ENCODE data around the gene RAD51B. TPM values are rescaled to one million over a fixed set of nuclear protein-coding genes. Genes with fewer than 3 reads are reported as not detected.

The RAD51B gene
- total and polyA plus RNA-seq, 4 donors: 2.5 to 95.0 (median 9.6) TPM

DNA sequence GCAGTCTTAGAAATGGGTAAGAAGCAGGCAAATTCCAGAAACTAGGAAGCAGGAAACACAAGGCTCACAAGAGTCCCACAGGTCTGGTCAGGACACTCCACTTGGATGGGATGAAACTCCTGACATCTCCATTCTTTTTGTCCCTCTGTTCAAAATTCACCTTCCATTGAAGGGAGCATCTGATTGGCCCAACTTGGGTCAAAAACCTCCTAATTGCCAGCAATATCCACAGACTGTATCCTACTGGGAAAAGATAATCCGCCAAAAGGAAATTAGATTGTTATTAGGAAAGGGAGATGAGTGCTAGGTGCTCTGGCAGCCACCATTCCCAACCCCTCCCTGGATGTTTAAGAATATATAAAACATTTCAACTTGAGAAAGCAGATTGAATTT lies 716.4 kb downstream of the RAD51B start:
- no peak for ATAC-seq (ENCODE audit: insufficient read depth, low FRiP score)
- Histone ChIP-seq H3K27ac (ENCODE audit: low read depth in 1 of 2, low read length in 1 of 2) (no peak overlapping the region), H3K9me3 (ENCODE audit: control insufficient read depth in 4 of 4, insufficient read depth in 3 of 4, low read length in 3 of 4) (no peaks in the 10 kb centered on the region), H3K4me3 (no peak overlapping the region), H3K27me3 (ENCODE audit: control insufficient read depth in 3 of 3, insufficient read depth in 3 of 3, low read length in 2 of 3) (no peaks in the 10 kb centered on the region), H3K4me1 (ENCODE audit: control insufficient read depth in 5 of 5, insufficient read depth in 5 of 5, low read length in 5 of 5) (peaks cover 0 to 16% (median 11%) of the 10 kb centered on the region in 5 donors), H3K9ac (ENCODE audit: insufficient read depth in 1 of 2, low read length in 2 of 2) (no peak overlapping the region), H3K36me3 (ENCODE audit: control insufficient read depth in 4 of 4, insufficient read depth in 4 of 4, low read length in 4 of 4) (no peaks in the 10 kb centered on the region)
- no peak for TF ChIP-seq CTCF (IDR thresholded peaks at IDR 0.05; ENCODE audit: control extremely low read depth, extremely low read depth)
- no peak for DNase-seq
- 98 to 100% methylated on average over 1 of the region's 1 CpG for WGBS, 2 donors

GRCh38 chr14:68538639-68539038 lies 719.1 kb downstream of the RAD51B start:
- Histone ChIP-seq H3K4me1 (ENCODE audit: control insufficient read depth in 5 of 5, insufficient read depth in 5 of 5, low read length in 5 of 5) (peaks cover 0 to 21% (median 11%) of the 10 kb centered on the region in 5 donors), H3K27ac (ENCODE audit: low read depth in 1 of 2, low read length in 1 of 2) (no peak overlapping the region), H3K27me3 (ENCODE audit: control insufficient read depth in 3 of 3, insufficient read depth in 3 of 3, low read length in 2 of 3) (no peaks in the 10 kb centered on the region), H3K36me3 (ENCODE audit: control insufficient read depth in 4 of 4, insufficient read depth in 4 of 4, low read length in 4 of 4) (no peaks in the 10 kb centered on the region), H3K4me3 (no peak overlapping the region), H3K9ac (ENCODE audit: insufficient read depth in 1 of 2, low read length in 2 of 2) (peak overlapping the region in 1 of 2 donors; percentile 47), H3K9me3 (ENCODE audit: control insufficient read depth in 4 of 4, insufficient read depth in 3 of 4, low read length in 3 of 4) (no peaks in the 10 kb centered on the region)
- WGBS, 2 donors: 84 to 95% methylated on average over 2 of the region's 2 CpGs
- ATAC-seq (ENCODE audit: insufficient read depth, low FRiP score): no peak
- no peak for TF ChIP-seq CTCF (IDR thresholded peaks at IDR 0.05; ENCODE audit: control extremely low read depth, extremely low read depth)
- no peak for DNase-seq

DNA sequence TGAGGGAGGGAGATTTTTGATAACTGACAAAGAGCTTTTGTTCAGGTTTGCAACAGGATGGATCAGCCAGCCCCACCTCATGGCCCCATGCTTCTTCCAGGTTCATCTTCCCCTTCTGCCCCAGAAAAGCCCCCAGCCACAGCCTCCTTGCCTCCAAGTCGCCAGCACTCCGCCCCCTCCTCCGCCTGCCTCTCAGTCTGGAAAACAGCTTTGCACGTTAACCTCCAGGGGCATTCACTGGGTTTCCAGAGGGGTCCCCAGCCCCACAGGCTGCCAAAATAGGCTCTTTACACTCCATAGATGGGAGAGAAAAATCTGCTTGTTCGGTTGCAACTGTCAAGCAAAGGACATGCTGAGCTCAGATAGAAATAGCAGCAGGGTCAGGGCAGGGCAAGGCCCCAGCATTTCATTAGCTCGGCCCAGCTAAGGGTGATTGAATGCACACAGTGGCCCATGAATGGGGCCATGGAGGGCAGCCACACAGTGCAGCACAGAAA lies 719.7 kb downstream of the RAD51B start:
- no peaks in the 10 kb centered on the region for H3K36me3 ChIP-seq (ENCODE audit: control insufficient read depth in 4 of 4, insufficient read depth in 4 of 4, low read length in 4 of 4)
- H3K9me3 ChIP-seq (ENCODE audit: control insufficient read depth in 4 of 4, insufficient read depth in 3 of 4, low read length in 3 of 4): no peaks in the 10 kb centered on the region
- no peak overlapping the region for H3K9ac ChIP-seq (ENCODE audit: insufficient read depth in 1 of 2, low read length in 2 of 2)
- no peaks in the 10 kb centered on the region for H3K27me3 ChIP-seq (ENCODE audit: control insufficient read depth in 3 of 3, insufficient read depth in 3 of 3, low read length in 2 of 3)
- no peak for TF ChIP-seq CTCF (IDR thresholded peaks at IDR 0.05; ENCODE audit: control extremely low read depth, extremely low read depth)
- no peak overlapping the region for H3K4me3 ChIP-seq
- peaks cover 0 to 25% (median 11%) of the 10 kb centered on the region in 5 donors for H3K4me1 ChIP-seq (ENCODE audit: control insufficient read depth in 5 of 5, insufficient read depth in 5 of 5, low read length in 5 of 5)
- H3K27ac ChIP-seq (ENCODE audit: low read depth in 1 of 2, low read length in 1 of 2): no peak overlapping the region
- WGBS, 2 donors: 82 to 87% methylated on average over 6 of the region's 6 CpGs
- DNase-seq: peak in 2 of 3 donors; percentile 54 to 61
- ATAC-seq (ENCODE audit: insufficient read depth, low FRiP score): no peak

- no peaks in the 10 kb centered on the region for H3K27me3 ChIP-seq (ENCODE audit: control insufficient read depth in 3 of 3, insufficient read depth in 3 of 3, low read length in 2 of 3)
- DNase-seq (no peak), ATAC-seq (ENCODE audit: insufficient read depth, low FRiP score) (no peak)
- no peaks in the 10 kb centered on the region for H3K36me3 ChIP-seq (ENCODE audit: control insufficient read depth in 4 of 4, insufficient read depth in 4 of 4, low read length in 4 of 4)
- H3K4me1 ChIP-seq (ENCODE audit: control insufficient read depth in 5 of 5, insufficient read depth in 5 of 5, low read length in 5 of 5): peaks cover 0 to 30% (median 14%) of the 10 kb centered on the region in 5 donors
- WGBS, 2 donors: 85 to 93% methylated on average over 3 of the region's 3 CpGs
- H3K27ac ChIP-seq (ENCODE audit: low read depth in 1 of 2, low read length in 1 of 2): no peak overlapping the region
- no peak overlapping the region for H3K9ac ChIP-seq (ENCODE audit: insufficient read depth in 1 of 2, low read length in 2 of 2)
- TF ChIP-seq CTCF (IDR thresholded peaks at IDR 0.05; ENCODE audit: control extremely low read depth, extremely low read depth): no peak
- H3K9me3 ChIP-seq (ENCODE audit: control insufficient read depth in 4 of 4, insufficient read depth in 3 of 4, low read length in 3 of 4): no peaks in the 10 kb centered on the region
- H3K4me3 ChIP-seq: no peak overlapping the region
Observed at GRCh38 chr14:68539789-68540188, 720.2 kb downstream of the RAD51B start.
